Measurements from ENCODE around the gene WNT1.

DNA sequence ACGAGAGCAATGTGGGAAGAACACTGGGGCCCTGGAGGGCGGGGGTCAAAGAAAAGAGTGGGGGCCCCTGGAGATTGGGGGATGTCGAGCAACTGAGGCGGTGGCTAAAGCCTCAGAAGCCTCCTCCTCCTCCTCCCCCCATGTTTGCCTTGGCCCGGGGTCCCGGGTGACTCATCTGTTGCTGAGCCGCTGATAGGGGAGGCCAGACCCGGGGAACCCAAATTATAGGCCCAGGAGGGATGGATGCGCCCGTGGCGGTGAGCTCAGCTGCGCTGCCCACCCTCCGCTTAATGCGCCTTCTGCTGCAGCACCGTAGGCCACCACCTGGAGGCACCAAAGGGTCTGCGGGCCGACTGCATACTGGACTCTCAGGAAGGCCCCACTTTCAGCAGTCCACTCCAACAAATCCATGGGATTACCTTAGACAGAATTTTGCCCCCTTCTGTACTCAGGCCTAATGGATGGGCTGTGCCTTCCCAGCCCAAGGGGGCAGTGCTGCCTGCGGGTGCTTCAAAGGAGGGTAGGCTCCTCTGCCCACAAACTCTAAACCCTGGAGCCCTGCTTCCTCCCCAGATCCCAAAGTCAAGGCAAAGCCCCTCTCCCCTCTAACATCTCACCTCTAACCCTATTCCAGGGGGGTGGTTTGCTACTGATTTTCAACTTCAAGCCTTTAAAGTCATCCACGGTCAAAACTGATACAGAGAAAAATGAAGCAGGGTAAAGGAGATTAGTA lies 4.0 kb upstream of the WNT1 start:
- TF ChIP-seq CTCF (IDR thresholded peaks at IDR 0.05), result peak; percentile 49 to 71 (median 58)
- TF ChIP-seq POLR2AphosphoS5 (IDR thresholded peaks at IDR 0.05), result no peak
- no peak for TF ChIP-seq POLR2A (IDR thresholded peaks at IDR 0.05)
- no peak for TF ChIP-seq EP300 (IDR thresholded peaks at IDR 0.05; ENCODE audit: low read depth)

All from transverse colon (tissue), 4 donors.